ENCODE data around the gene ZNF84. TPM values are rescaled to one million over a fixed set of nuclear protein-coding genes. Genes with fewer than 3 reads are reported as not detected.
A peak's percentile ranks its signal among the peaks of the same experiment; 100 is the strongest.

ZNF84 gene
- total and polyA plus RNA-seq, 2 of the 8 experiments (the other 6 are each of a cell fraction or from before 2014, with no cell fraction given) = 8.9 to 34.0 TPM

DNA sequence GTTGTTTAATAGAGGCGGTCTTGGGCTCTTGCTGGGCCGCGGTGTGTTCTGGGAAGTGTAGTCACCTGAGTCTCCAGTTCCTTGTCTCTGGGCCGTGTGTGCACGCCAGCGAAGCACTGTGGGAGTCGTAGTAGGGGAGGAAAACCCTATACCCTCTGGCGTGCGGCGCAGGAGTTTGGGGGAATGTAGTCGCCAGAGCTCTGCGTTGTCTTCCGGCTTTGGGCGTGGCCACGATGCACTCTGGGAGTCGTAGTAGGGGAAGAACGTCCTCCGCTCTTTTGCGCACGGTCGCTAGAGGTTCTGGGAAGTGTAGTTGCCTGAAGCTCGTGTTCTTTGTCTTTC is 42.7 kb downstream of the ZNF84 start:
- Histone ChIP-seq H2BK15ac (ENCODE audit: low read length) (0 out of 2 replicates have a peak overlapping the region, but pooled peaks have one; percentile 61), H3K23me2 (ENCODE audit: low read depth, low read length) (peaks cover 3% of the 10 kb centered on the region; the same call in 1 of the 2 replicates), H3K23ac (ENCODE audit: insufficient read length) (no peak overlapping the region), H3K4me3 (ENCODE audit: extremely low read depth in 1 of 4, insufficient read depth in 2 of 4, low read depth in 3 of 4, low read length in 4 of 4) (peak overlapping the region; percentile 89 to 100 (median 94)), H2AK5ac (ENCODE audit: low read depth, low read length) (no peak overlapping the region), H3K18ac (ENCODE audit: extremely low read depth, low read length) (no peak overlapping the region), H3K4me2 (ENCODE audit: insufficient read depth in 1 of 2, low read depth in 2 of 2, low read length in 2 of 2) (peak overlapping the region; percentile 71 to 73), H3K9ac (replicated peaks in 1 of 4; ENCODE audit: extremely low read depth in 1 of 4, low read depth in 3 of 4, low read length in 3 of 4) (peak overlapping the region in 3 of 4 experiments; percentile 92 to 96 (median 94); a peak in 5 of 7 replicates), H2BK12ac (ENCODE audit: low read depth, low read length) (peak overlapping the region; percentile 85; the same call in 1 of the 2 replicates), H2BK5ac (ENCODE audit: low read depth, low read length) (peak overlapping the region; percentile 99), H4K8ac (ENCODE audit: extremely low read depth, insufficient read depth, low read length) (peak overlapping the region; percentile 97; the same call in 1 of the 2 replicates), H2AFZ (ENCODE audit: low read length) (peak overlapping the region; percentile 95), H2BK20ac (ENCODE audit: low read length) (no peak overlapping the region), H3K9me3 (ENCODE audit: insufficient read depth in 2 of 2, low read depth in 1 of 2, low read length in 1 of 2) (peaks cover 46 to 58% of the 10 kb centered on the region in 2 experiments), H4K91ac (replicated peaks; ENCODE audit: insufficient read length, low read length) (no peak overlapping the region), H4K20me1 (replicated peaks in 1 of 2; ENCODE audit: control insufficient read depth in 1 of 2, insufficient read depth in 2 of 2, low read length in 2 of 2) (no peaks in the 10 kb centered on the region), H3K79me1 (ENCODE audit: low read depth, low read length) (no peaks in the 10 kb centered on the region; the same call in 1 of the 2 replicates), H3K27ac (ENCODE audit: low read depth, low read length) (peak overlapping the region; percentile 97), H3K4me1 (replicated peaks in 1 of 4; ENCODE audit: control insufficient read depth in 3 of 4, insufficient read depth in 4 of 4, low read length in 3 of 4) (no peaks in the 10 kb centered on the region), H3K4ac (replicated peaks; ENCODE audit: insufficient read length, low read depth, low read length) (no peak overlapping the region), H3K27me3 (replicated peaks in 1 of 4; ENCODE audit: control insufficient read depth in 3 of 4, extremely low read depth in 1 of 4, insufficient read depth in 3 of 4, low read length in 3 of 4) (no peaks in the 10 kb centered on the region), H3K56ac (replicated peaks; ENCODE audit: insufficient read length, low read depth, low read length) (no peak overlapping the region), H4K5ac (ENCODE audit: insufficient read length, low read depth, low read length) (no peak overlapping the region), H3K14ac (ENCODE audit: insufficient read length) (no peak overlapping the region), H2BK120ac (replicated peaks; ENCODE audit: low read depth, low read length) (no peak overlapping the region), H3K79me2 (ENCODE audit: control insufficient read depth in 1 of 2, insufficient read depth in 2 of 2, low read length in 2 of 2) (peaks cover 0 to 12% of the 10 kb centered on the region in 2 experiments; a peak in 2 of 4 replicates), H3K36me3 (ENCODE audit: control insufficient read depth in 2 of 4, insufficient read depth in 4 of 4, low read length in 3 of 4) (peaks cover 0 to 32% (median 18%) of the 10 kb centered on the region in 4 experiments; a peak in 6 of 8 replicates)
- peak; percentile 88 to 99 for DNase-seq (ENCODE audit: low read depth in 1 of 2, low spot score in 2 of 2)
- FAIRE-seq = peak; percentile 97
- ChIA-PET CTCF (ENCODE audit: partially characterized antibody) (interaction anchor here (0.9 kb wide), 1 partner anchor 101 kb away, joined by 3 read pairs; the partner anchor contains the start of gene ZNF268), POLR2A (ENCODE audit: partially characterized antibody) (interaction anchor here (0.6 to 2.4 kb wide), 22 partner anchors 10 to 272 kb away, joined by 3 to 25 read pairs (median 4); partner anchors contain the start of genes GOLGA3, ZNF10, ZNF26 and ZNF268)
- WGBS, 2 experiments (ENCODE audit: extremely low coverage in 1 of 2, insufficient coverage in 1 of 2, insufficient read length in 1 of 2, insufficient replicate concordance in 2 of 2, low coverage in 1 of 2, low lambda C conversion rate in 2 of 2, missing lambda C conversion rate in 1 of 2) = 1% methylated on average over 22 of the region's 22 CpGs; no CpG with 5 or more reads in 1 of the 2 experiments
- no peak for TF ChIP-seq BRCA1 (IDR thresholded peaks at IDR 0.05; ENCODE audit: low read depth, low read length)
- no peak for TF ChIP-seq EGR1 (IDR thresholded peaks at IDR 0.05; ENCODE audit: borderline replicate concordance, low read depth, low read length)
- no peak for TF ChIP-seq RXRA (IDR thresholded peaks at IDR 0.05; ENCODE audit: insufficient read depth, low read depth, low read length)
- TF ChIP-seq SP2 (IDR thresholded peaks at IDR 0.05; ENCODE audit: low read length) = no peak
- peak; percentile 47 for TF ChIP-seq TBP (IDR thresholded peaks at IDR 0.05; ENCODE audit: low read depth, low read length)
- no peak for TF ChIP-seq GTF2F1 (IDR thresholded peaks at IDR 0.05; ENCODE audit: borderline replicate concordance, low read depth, low read length)

All from H1 (cell line).